Astrocyte (in vitro differentiated cells and primary cell): ENCODE results near the gene PKMYT1. TPM values are rescaled to one million over a fixed set of nuclear protein-coding genes. Genes with fewer than 3 reads are reported as not detected.
"Not testable (repeated sequence)": the region's sequence is repeated elsewhere in the genome, so short reads cannot be mapped to it uniquely, and the experiment has no call there.

Source experiments
- DNase-seq: peaks from one replicate; pipeline ENCODE4 v3.0.0-alpha.2; 2010; ENCODE audit warnings: low read depth
- FAIRE-seq: peaks from 2 replicates; lab custom pipeline; 2011; peaks lifted over from hg19 to GRCh38; lab: Jason Lieb, UNC
- H2AFZ ChIP-seq: 2 replicates; pipeline ENCODE4 v1.6.0; 2012; ENCODE audit warnings: low read depth, low read length, inconsistent platforms
- H3K27ac ChIP-seq: 2 replicates; pipeline ENCODE4 v1.5.1; 2011; ENCODE audit warnings: low read depth, low read length, inconsistent platforms
- H3K27me3 ChIP-seq: 2 replicates; pipeline ENCODE4 v1.6.0; 2011; ENCODE audit warnings: low read length, inconsistent platforms; ENCODE audit not compliant: insufficient read depth
- H3K36me3 ChIP-seq: 2 replicates; pipeline ENCODE4 v1.5.1; 2011; ENCODE audit warnings: low read length, inconsistent platforms; ENCODE audit not compliant: insufficient read depth
- H3K4me1 ChIP-seq: 2 replicates; pipeline ENCODE4 v1.5.1; 2011; ENCODE audit warnings: low read length, inconsistent platforms; ENCODE audit not compliant: insufficient read depth
- H3K4me2 ChIP-seq: 2 replicates; pipeline ENCODE4 v1.6.0; 2012; ENCODE audit warnings: low read length, inconsistent platforms
- H3K4me3 ChIP-seq: 2 replicates; pipeline ENCODE4 v1.5.1; 2011; ENCODE audit warnings: low read depth, mild to moderate bottlenecking, low read length, inconsistent platforms; ENCODE audit not compliant: insufficient read depth
- H3K79me2 ChIP-seq: 2 replicates; pipeline ENCODE4 v1.6.0; 2012; ENCODE audit warnings: mild to moderate bottlenecking, low read length, inconsistent platforms; ENCODE audit not compliant: insufficient read depth
- H3K9ac ChIP-seq: 2 replicates; pipeline ENCODE4 v1.6.0; 2012; ENCODE audit warnings: mild to moderate bottlenecking, low read length, inconsistent platforms
- H3K9me3 ChIP-seq: 2 replicates; pipeline ENCODE4 v1.5.1; 2012; ENCODE audit warnings: low read depth, mild to moderate bottlenecking, low read length, inconsistent platforms; ENCODE audit not compliant: insufficient read depth
- H4K20me1 ChIP-seq: 2 replicates; pipeline ENCODE4 v1.6.0; 2012; ENCODE audit warnings: low read length, inconsistent platforms; ENCODE audit not compliant: insufficient read depth
- H3K27ac Mint-ChIP-seq: one replicate; pipeline ENCODE4 v1.8.0; 2021; ENCODE audit warnings: mild to moderate bottlenecking, mixed read lengths; ENCODE audit not compliant: unreplicated experiment
- H3K27me3 Mint-ChIP-seq: one replicate; pipeline ENCODE4 v1.8.0; 2021; ENCODE audit warnings: low read depth, mixed read lengths; ENCODE audit not compliant: unreplicated experiment
- H3K36me3 Mint-ChIP-seq: one replicate; pipeline ENCODE4 v1.8.0; 2021; ENCODE audit warnings: low read depth, mixed read lengths; ENCODE audit not compliant: unreplicated experiment
- H3K4me1 Mint-ChIP-seq: one replicate; pipeline ENCODE4 v1.8.0; 2021; ENCODE audit warnings: low read depth, mixed read lengths; ENCODE audit not compliant: unreplicated experiment
- H3K4me3 Mint-ChIP-seq: one replicate; pipeline ENCODE4 v1.8.0; 2021; ENCODE audit warnings: mild to moderate bottlenecking, moderate library complexity, mixed read lengths; ENCODE audit not compliant: unreplicated experiment
- H3K9me3 Mint-ChIP-seq: one replicate; pipeline ENCODE4 v1.8.0; 2021; ENCODE audit warnings: mild to moderate bottlenecking, mixed read lengths; ENCODE audit not compliant: unreplicated experiment
- EZH2 ChIP-seq: IDR thresholded peaks from 2 replicates; pipeline ENCODE4 v1.6.1; 2012; ENCODE audit warnings: mild to moderate bottlenecking, low read length, inconsistent platforms; ENCODE audit not compliant: insufficient read depth
- total RNA-seq: library from RNA; stranded (reverse); gene quantifications from 2 replicates; pipeline ENCODE4 v1.2.1, GENCODE V29; 2021
- TF ChIP-seq, protein P1 (sequence below): IDR thresholded peaks from 2 replicates; pipeline ENCODE4 v1.5.1; 2011; ENCODE audit warnings: low read depth, mild to moderate bottlenecking, inconsistent platforms, low read length, moderate library complexity; ENCODE audit not compliant: insufficient read depth

Gene PKMYT1
- total RNA-seq, 1 donor from 2014 or later = 3.9 TPM

DNA sequence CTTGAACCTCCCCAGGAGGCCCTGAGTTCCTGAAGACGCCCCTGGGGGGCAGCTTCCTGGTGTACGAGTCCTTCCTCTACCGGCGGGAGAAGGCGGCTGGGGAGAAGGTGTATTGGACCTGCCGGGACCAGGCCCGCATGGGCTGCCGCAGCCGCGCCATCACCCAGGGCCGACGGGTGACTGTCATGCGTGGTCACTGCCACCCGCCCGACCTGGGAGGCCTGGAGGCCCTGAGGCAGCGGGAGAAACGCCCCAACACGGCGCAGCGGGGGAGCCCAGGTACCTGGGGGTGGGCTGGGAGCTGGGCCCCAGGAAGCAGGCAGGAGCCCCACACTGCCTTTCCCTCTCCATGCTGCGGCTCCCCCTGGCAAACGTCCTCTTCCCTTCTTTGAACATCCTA, 46.5 kb downstream of the PKMYT1 start:
- no peaks in the 10 kb centered on the region for H3K4me1 Mint-ChIP-seq
- H3K9me3 ChIP-seq = no peaks in the 10 kb centered on the region
- no peak overlapping the region for H3K27ac ChIP-seq
- no peaks in the 10 kb centered on the region for H3K79me2 ChIP-seq
- no peak overlapping the region for H3K4me2 ChIP-seq
- H3K4me3 Mint-ChIP-seq = no peak overlapping the region
- H3K36me3 Mint-ChIP-seq = peaks cover 7% of the 10 kb centered on the region
- TF ChIP-seq, protein P1, sequence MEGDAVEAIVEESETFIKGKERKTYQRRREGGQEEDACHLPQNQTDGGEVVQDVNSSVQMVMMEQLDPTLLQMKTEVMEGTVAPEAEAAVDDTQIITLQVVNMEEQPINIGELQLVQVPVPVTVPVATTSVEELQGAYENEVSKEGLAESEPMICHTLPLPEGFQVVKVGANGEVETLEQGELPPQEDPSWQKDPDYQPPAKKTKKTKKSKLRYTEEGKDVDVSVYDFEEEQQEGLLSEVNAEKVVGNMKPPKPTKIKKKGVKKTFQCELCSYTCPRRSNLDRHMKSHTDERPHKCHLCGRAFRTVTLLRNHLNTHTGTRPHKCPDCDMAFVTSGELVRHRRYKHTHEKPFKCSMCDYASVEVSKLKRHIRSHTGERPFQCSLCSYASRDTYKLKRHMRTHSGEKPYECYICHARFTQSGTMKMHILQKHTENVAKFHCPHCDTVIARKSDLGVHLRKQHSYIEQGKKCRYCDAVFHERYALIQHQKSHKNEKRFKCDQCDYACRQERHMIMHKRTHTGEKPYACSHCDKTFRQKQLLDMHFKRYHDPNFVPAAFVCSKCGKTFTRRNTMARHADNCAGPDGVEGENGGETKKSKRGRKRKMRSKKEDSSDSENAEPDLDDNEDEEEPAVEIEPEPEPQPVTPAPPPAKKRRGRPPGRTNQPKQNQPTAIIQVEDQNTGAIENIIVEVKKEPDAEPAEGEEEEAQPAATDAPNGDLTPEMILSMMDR = no peak
- no peak for TF ChIP-seq EZH2
- no peaks in the 10 kb centered on the region for H3K4me1 ChIP-seq
- H3K27me3 Mint-ChIP-seq = no peaks in the 10 kb centered on the region
- H3K9me3 Mint-ChIP-seq = no peaks in the 10 kb centered on the region
- H3K27ac Mint-ChIP-seq = no peak overlapping the region
- no peaks in the 10 kb centered on the region for H3K27me3 ChIP-seq
- peaks cover 7% of the 10 kb centered on the region for H4K20me1 ChIP-seq
- no peak overlapping the region for H3K4me3 ChIP-seq
- no peak overlapping the region for H2AFZ ChIP-seq
- H3K36me3 ChIP-seq = no peaks in the 10 kb centered on the region
- FAIRE-seq (no peak), DNase-seq (no peak)
- H3K9ac ChIP-seq = no peak overlapping the region

DNA sequence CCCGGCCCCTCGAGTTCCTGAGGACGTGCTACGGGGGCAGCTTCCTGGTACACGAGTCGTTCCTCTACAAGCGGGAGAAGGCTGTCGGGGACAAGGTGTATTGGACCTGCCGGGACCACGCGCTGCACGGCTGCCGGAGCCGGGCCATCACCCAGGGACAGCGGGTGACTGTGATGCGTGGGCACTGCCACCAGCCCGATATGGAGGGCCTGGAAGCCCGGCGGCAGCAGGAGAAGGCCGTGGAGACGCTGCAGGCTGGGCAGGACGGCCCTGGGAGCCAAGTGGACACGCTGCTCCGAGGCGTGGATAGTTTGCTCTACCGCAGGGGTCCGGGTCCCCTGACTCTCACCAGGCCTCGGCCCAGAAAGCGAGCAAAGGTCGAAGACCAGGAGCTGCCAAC, 47.1 kb downstream of the PKMYT1 start:
- Mint-ChIP-seq H3K4me3 (no peak overlapping the region), H3K36me3 (peaks cover 10% of the 10 kb centered on the region), H3K27ac (no peak overlapping the region), H3K4me1 (no peaks in the 10 kb centered on the region), H3K9me3 (no peaks in the 10 kb centered on the region), H3K27me3 (no peaks in the 10 kb centered on the region)
- no peaks in the 10 kb centered on the region for H3K27me3 ChIP-seq
- DNase-seq (no peak), FAIRE-seq (no peak)
- H2AFZ ChIP-seq = no peak overlapping the region
- H3K79me2 ChIP-seq = peaks cover 1% of the 10 kb centered on the region
- H3K9ac ChIP-seq = no peak overlapping the region
- H4K20me1 ChIP-seq = peaks cover 11% of the 10 kb centered on the region
- no peaks in the 10 kb centered on the region for H3K9me3 ChIP-seq
- TF ChIP-seq EZH2 = no peak
- TF ChIP-seq, protein P1 = no peak
- H3K4me3 ChIP-seq = no peak overlapping the region
- H3K4me1 ChIP-seq = no peaks in the 10 kb centered on the region
- H3K27ac ChIP-seq = no peak overlapping the region
- H3K36me3 ChIP-seq = no peaks in the 10 kb centered on the region
- H3K4me2 ChIP-seq = no peak overlapping the region

DNA sequence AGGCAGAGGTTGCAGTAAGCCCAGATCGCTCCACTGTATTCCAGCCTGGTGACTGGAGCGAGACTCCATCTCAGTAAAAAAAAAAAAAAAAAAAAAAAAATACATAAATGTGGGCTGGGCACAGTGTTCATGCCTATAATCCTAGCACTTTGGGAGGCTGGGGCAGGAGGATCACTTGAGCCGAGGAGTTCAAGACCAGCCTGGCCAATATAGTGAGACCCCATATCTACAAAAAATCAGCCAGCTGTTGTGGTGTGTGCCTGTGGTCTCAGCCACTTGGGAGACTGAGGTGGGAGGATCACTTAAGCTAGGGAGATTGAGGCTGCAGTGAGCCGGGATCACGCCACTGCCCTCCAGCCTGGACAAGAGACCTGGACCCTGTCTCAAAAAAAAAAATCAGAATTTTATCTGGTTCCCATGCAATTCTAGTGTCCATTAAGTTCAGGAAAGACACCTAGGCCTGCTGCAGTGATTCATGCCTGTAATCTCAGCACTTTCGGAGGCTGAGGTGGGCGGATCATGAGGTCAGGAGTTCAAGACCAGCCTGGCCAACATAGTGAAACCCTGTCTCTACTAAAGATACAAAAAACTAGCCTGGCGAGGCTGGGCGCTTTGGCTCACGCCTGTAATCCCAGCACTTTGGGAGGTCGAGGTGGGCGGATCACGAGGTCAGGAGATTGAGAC, 48.9 kb downstream of the PKMYT1 start:
- not testable (repeated sequence) for H3K4me3 ChIP-seq, FAIRE-seq, H3K27ac ChIP-seq, H3K4me1 Mint-ChIP-seq, DNase-seq, H2AFZ ChIP-seq, H3K4me1 ChIP-seq, H3K79me2 ChIP-seq, H3K36me3 ChIP-seq, H3K27me3 Mint-ChIP-seq, H3K27ac Mint-ChIP-seq, H3K4me3 Mint-ChIP-seq, H3K27me3 ChIP-seq, H3K9me3 ChIP-seq, H3K4me2 ChIP-seq, H3K9ac ChIP-seq
- H3K36me3 Mint-ChIP-seq = peaks cover 21% of the 10 kb centered on the region
- H3K9me3 Mint-ChIP-seq = peaks cover 11% of the 10 kb centered on the region
- H4K20me1 ChIP-seq = peaks cover 20% of the 10 kb centered on the region
